HepG2 (cell line): ENCODE measurements around the gene C12orf43. TPM values are rescaled to one million over a fixed set of nuclear protein-coding genes. Genes with fewer than 3 reads are reported as not detected.

Source experiments
- CENPT ChIP-seq: sonication (generic); formaldehyde crosslinking; IDR thresholded peaks from 2 replicates; pipeline ENCODE4 v1.8.0; 2022; ENCODE audit warnings: low read depth, mild to moderate bottlenecking, moderate library complexity, missing genetic modification reagents
- GFI1 ChIP-seq: sonication (generic); formaldehyde crosslinking; IDR thresholded peaks from 2 replicates; pipeline ENCODE4 v1.5.0; 2020; ENCODE audit warnings: missing genetic modification reagents, mild to moderate bottlenecking, borderline replicate concordance
- KDM1A ChIP-seq: IDR thresholded peaks from 2 replicates; pipeline ENCODE4 v1.6.1; 2016; ENCODE audit warnings: missing compliant biosample characterization
- MAZ ChIP-seq, 2 experiments: sonication (generic) in 1 of 2; formaldehyde crosslinking in 1 of 2; IDR thresholded peaks; 2 replicates each; pipeline versions ENCODE4 v1.5.0 to v1.6.1; 2012 to 2020; ENCODE audit warnings: low read depth in 2 of 2, mild to moderate bottlenecking in 2 of 2, borderline replicate concordance in 1 of 2, improper control_type of control experiment in 1 of 2, low read length in 1 of 2, missing genetic modification reagents in 1 of 2, moderate library complexity in 1 of 2
- MIXL1 ChIP-seq: IDR thresholded peaks from 2 replicates; pipeline ENCODE4 v1.6.1; 2016
- RFX5 ChIP-seq: IDR thresholded peaks from 2 replicates; pipeline ENCODE4 v1.6.1; 2011; ENCODE audit warnings: low read depth, low read length, improper control_type of control experiment
- SMC3 ChIP-seq: IDR thresholded peaks from 2 replicates; pipeline ENCODE4 v1.6.1; 2011; ENCODE audit warnings: low read length, improper control_type of control experiment
- SNAI1 ChIP-seq: sonication (generic); formaldehyde crosslinking; IDR thresholded peaks from 2 replicates; pipeline ENCODE4 v1.5.0; 2020; ENCODE audit warnings: mild to moderate bottlenecking, missing genetic modification reagents, borderline replicate concordance
- STAG1 ChIP-seq: sonication (generic); formaldehyde crosslinking; IDR thresholded peaks from 2 replicates; pipeline ENCODE4 v1.4.0; 2020; ENCODE audit warnings: missing genetic modification reagents
- ZNF253 ChIP-seq: sonication (generic); formaldehyde crosslinking; IDR thresholded peaks from 2 replicates; pipeline ENCODE4 v1.8.0; 2022; ENCODE audit warnings: mild to moderate bottlenecking, missing genetic modification reagents, borderline replicate concordance
- ZNF326 ChIP-seq: sonication (generic); formaldehyde crosslinking; IDR thresholded peaks from 2 replicates; pipeline ENCODE4 v1.4.0; 2020; ENCODE audit warnings: missing genetic modification reagents, borderline replicate concordance
- ZNF468 ChIP-seq: sonication (generic); formaldehyde crosslinking; IDR thresholded peaks from 2 replicates; pipeline ENCODE4 v1.8.0; 2022; ENCODE audit warnings: mild to moderate bottlenecking, moderate library complexity, missing genetic modification reagents
- ZNF660 ChIP-seq: sonication (generic); formaldehyde crosslinking; IDR thresholded peaks from 2 replicates; pipeline ENCODE4 v1.5.1; 2020; ENCODE audit warnings: mild to moderate bottlenecking, low read depth, missing genetic modification reagents, borderline replicate concordance
- ZSCAN31 ChIP-seq: sonication (generic); formaldehyde crosslinking; IDR thresholded peaks from 2 replicates; pipeline ENCODE4 v1.5.0; 2020; ENCODE audit warnings: low read depth, mild to moderate bottlenecking, missing genetic modification reagents
- polyA plus RNA-seq, 8 experiments: library from polyadenylated mRNA; depleted of rRNA in 3 of 8; stranded (reverse) in 7 of 8; unstranded in 1 of 8; fragments of >200 nt; fragmentation: Illumina TruSeq in 4 of 8; extraction: Trizol in 4 of 8; gene quantifications; 2 replicates each; pipeline versions ENCODE4 v1.2.1 to v1.2.3, GENCODE V29; 2011 to 2016; ENCODE audit warnings: low read depth in 4 of 8, missing spikeins in 1 of 8, mixed read lengths in 1 of 8; ENCODE audit not compliant: insufficient read depth in 1 of 8
- total RNA-seq, 5 experiments: library from RNA; depleted of rRNA; stranded (reverse); fragments of >200 nt; fragmentation: Illumina TruSeq; extraction: Trizol; gene quantifications; 2 replicates each; pipeline ENCODE4 v1.2.3, GENCODE V29; 2016; ENCODE audit warnings: low read depth in 1 of 5
- TF ChIP-seq, protein P1 (sequence below): sonication (generic); formaldehyde crosslinking; IDR thresholded peaks from 2 replicates; pipeline ENCODE4 v1.4.0; 2020; ENCODE audit warnings: missing genetic modification reagents
- TF ChIP-seq, protein P2 (sequence below): sonication (generic); formaldehyde crosslinking; IDR thresholded peaks from 2 replicates; pipeline ENCODE4 v1.9.0; 2021; ENCODE audit warnings: missing genetic modification reagents, borderline replicate concordance
- TF ChIP-seq, protein P3 (sequence below): sonication (generic); formaldehyde crosslinking; IDR thresholded peaks from 2 replicates; pipeline ENCODE4 v1.5.0; 2020; ENCODE audit warnings: mild to moderate bottlenecking, missing genetic modification reagents, moderate library complexity
- TF ChIP-seq, protein P4 (sequence below): sonication (generic); formaldehyde crosslinking; conservative IDR thresholded peaks from 2 replicates; pipeline ENCODE4 v1.8.0; 2022; ENCODE audit warnings: low read depth, missing genetic modification reagents

The C12orf43 gene
- total and polyA plus RNA-seq, 2 of the 13 experiments (the other 11 are each of a cell fraction or from before 2014, with no cell fraction given): 7.9 to 11.1 TPM

DNA sequence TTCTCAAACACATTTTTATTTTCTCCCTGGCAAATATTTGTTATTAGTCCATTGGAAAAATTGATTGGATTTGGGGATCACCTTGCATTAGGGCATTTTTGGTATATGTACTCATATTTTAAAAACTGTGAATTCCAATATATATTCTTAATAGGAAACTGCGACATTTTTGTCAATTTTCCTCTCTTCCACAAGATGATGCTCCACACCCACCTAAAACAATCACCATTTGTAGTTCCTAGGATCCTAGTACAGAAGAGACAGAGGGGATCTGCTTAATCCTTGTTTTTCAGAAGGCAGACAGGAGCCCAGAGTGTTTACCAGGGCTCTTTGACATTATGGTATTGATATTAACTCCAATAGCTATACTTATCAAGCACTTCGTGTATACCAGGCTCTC, 45.5 kb upstream of the C12orf43 start (continued):
- TF ChIP-seq, protein P1, sequence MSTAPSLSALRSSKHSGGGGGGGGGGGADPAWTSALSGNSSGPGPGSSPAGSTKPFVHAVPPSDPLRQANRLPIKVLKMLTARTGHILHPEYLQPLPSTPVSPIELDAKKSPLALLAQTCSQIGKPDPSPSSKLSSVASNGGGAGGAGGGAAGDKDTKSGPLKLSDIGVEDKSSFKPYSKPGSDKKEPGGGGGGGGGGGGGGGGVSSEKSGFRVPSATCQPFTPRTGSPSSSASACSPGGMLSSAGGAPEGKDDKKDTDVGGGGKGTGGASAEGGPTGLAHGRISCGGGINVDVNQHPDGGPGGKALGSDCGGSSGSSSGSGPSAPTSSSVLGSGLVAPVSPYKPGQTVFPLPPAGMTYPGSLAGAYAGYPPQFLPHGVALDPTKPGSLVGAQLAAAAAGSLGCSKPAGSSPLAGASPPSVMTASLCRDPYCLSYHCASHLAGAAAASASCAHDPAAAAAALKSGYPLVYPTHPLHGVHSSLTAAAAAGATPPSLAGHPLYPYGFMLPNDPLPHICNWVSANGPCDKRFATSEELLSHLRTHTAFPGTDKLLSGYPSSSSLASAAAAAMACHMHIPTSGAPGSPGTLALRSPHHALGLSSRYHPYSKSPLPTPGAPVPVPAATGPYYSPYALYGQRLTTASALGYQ (CRISPR knock-in tag): no peak
- TF ChIP-seq, protein P2, sequence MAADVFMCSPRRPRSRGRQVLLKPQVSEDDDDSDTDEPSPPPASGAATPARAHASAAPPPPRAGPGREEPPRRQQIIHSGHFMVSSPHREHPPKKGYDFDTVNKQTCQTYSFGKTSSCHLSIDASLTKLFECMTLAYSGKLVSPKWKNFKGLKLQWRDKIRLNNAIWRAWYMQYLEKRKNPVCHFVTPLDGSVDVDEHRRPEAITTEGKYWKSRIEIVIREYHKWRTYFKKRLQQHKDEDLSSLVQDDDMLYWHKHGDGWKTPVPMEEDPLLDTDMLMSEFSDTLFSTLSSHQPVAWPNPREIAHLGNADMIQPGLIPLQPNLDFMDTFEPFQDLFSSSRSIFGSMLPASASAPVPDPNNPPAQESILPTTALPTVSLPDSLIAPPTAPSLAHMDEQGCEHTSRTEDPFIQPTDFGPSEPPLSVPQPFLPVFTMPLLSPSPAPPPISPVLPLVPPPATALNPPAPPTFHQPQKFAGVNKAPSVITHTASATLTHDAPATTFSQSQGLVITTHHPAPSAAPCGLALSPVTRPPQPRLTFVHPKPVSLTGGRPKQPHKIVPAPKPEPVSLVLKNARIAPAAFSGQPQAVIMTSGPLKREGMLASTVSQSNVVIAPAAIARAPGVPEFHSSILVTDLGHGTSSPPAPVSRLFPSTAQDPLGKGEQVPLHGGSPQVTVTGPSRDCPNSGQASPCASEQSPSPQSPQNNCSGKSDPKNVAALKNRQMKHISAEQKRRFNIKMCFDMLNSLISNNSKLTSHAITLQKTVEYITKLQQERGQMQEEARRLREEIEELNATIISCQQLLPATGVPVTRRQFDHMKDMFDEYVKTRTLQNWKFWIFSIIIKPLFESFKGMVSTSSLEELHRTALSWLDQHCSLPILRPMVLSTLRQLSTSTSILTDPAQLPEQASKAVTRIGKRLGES (CRISPR knock-in tag): no peak
- no peak for TF ChIP-seq ZNF660 (CRISPR knock-in tag)
- TF ChIP-seq RFX5: no peak
- TF ChIP-seq, protein P3, sequence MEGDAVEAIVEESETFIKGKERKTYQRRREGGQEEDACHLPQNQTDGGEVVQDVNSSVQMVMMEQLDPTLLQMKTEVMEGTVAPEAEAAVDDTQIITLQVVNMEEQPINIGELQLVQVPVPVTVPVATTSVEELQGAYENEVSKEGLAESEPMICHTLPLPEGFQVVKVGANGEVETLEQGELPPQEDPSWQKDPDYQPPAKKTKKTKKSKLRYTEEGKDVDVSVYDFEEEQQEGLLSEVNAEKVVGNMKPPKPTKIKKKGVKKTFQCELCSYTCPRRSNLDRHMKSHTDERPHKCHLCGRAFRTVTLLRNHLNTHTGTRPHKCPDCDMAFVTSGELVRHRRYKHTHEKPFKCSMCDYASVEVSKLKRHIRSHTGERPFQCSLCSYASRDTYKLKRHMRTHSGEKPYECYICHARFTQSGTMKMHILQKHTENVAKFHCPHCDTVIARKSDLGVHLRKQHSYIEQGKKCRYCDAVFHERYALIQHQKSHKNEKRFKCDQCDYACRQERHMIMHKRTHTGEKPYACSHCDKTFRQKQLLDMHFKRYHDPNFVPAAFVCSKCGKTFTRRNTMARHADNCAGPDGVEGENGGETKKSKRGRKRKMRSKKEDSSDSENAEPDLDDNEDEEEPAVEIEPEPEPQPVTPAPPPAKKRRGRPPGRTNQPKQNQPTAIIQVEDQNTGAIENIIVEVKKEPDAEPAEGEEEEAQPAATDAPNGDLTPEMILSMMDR (CRISPR knock-in tag): peak; percentile 54
- TF ChIP-seq MIXL1 (CRISPR knock-in tag): 0 out of 2 replicates have a peak, but pooled peaks have one; percentile 10
- no peak for TF ChIP-seq ZSCAN31 (CRISPR knock-in tag)
- TF ChIP-seq MAZ (IDR thresholded peaks at IDR 0.05; ENCODE audit: borderline replicate concordance, low read depth, low read length): no peak
- no peak for TF ChIP-seq MAZ (CRISPR knock-in tag; IDR thresholded peaks at IDR 0.05; ENCODE audit: low read depth)
- no peak for TF ChIP-seq SNAI1 (CRISPR knock-in tag)
- TF ChIP-seq ZNF468 (CRISPR knock-in tag): no peak
- TF ChIP-seq, protein P4, sequence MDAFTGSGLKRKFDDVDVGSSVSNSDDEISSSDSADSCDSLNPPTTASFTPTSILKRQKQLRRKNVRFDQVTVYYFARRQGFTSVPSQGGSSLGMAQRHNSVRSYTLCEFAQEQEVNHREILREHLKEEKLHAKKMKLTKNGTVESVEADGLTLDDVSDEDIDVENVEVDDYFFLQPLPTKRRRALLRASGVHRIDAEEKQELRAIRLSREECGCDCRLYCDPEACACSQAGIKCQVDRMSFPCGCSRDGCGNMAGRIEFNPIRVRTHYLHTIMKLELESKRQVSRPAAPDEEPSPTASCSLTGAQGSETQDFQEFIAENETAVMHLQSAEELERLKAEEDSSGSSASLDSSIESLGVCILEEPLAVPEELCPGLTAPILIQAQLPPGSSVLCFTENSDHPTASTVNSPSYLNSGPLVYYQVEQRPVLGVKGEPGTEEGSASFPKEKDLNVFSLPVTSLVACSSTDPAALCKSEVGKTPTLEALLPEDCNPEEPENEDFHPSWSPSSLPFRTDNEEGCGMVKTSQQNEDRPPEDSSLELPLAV (CRISPR knock-in tag): no peak
- TF ChIP-seq GFI1 (CRISPR knock-in tag): no peak
- TF ChIP-seq STAG1 (CRISPR knock-in tag): peak; percentile 69
- TF ChIP-seq ZNF326 (CRISPR knock-in tag): no peak
- peak; percentile 71 for TF ChIP-seq SMC3
- TF ChIP-seq CENPT (CRISPR knock-in tag): no peak
- no peak for TF ChIP-seq ZNF253 (CRISPR knock-in tag)
- no peak for TF ChIP-seq KDM1A (CRISPR knock-in tag)
